Brain microvascular endothelial cell (primary cell): ENCODE results near the gene AFTPH.

Source experiments
- DNase-seq: peaks from one replicate; pipeline ENCODE4 v3.0.0-alpha.2; 2020
- H3K27ac ChIP-seq: fragments of 250-450 bp; sonication (Bioruptor Pico); 2 replicates; pipeline ENCODE4 v1.5.1; 2020; ENCODE audit warnings: mild to moderate bottlenecking, moderate library complexity
- H3K27me3 ChIP-seq: fragments of 250-450 bp; sonication (Bioruptor Pico); replicated peaks from 2 replicates; pipeline ENCODE4 v1.5.1; 2020; ENCODE audit warnings: mild to moderate bottlenecking
- H3K36me3 ChIP-seq: fragments of 250-450 bp; sonication (Bioruptor Pico); replicated peaks from 2 replicates; pipeline ENCODE4 v1.5.1; 2020; ENCODE audit warnings: mild to moderate bottlenecking
- H3K4me3 ChIP-seq: 2 replicates; pipeline ENCODE4 v1.5.1; 2011; ENCODE audit warnings: low read depth, mild to moderate bottlenecking, control low read depth, low read length, moderate library complexity
- CTCF ChIP-seq: IDR thresholded peaks from 2 replicates; pipeline ENCODE4 v1.5.1; 2011; ENCODE audit warnings: low read depth, mild to moderate bottlenecking, moderate library complexity, low read length, control low read depth, inconsistent platforms; ENCODE audit errors: missing control alignments
- in situ Hi-C: cut with HindIII; loops from 2 replicates; pipeline ENCODE4 v1.10.0; 2017; ENCODE audit warnings: low sequenced_read_pairs, low pct_ligation_motif_present

The AFTPH gene

GRCh38 chr2:64586054-64586453 lies 61.9 kb downstream of the AFTPH start:
- no peak overlapping the region for H3K27ac ChIP-seq
- no peak for TF ChIP-seq CTCF
- no peak overlapping the region for H3K4me3 ChIP-seq
- in situ Hi-C loops, result no loop called here
- no peaks in the 10 kb centered on the region for H3K27me3 ChIP-seq
- DNase-seq, result no peak
- peaks cover under 1% of the 10 kb centered on the region for H3K36me3 ChIP-seq

GRCh38 chr2:64586883-64587481 lies 62.9 kb downstream of the AFTPH start:
- H3K27ac ChIP-seq, result no peak overlapping the region
- H3K4me3 ChIP-seq, result no peak overlapping the region
- in situ Hi-C loops, result no loop called here
- no peaks in the 10 kb centered on the region for H3K36me3 ChIP-seq
- DNase-seq, result peak; percentile 29
- peak; percentile 57 for TF ChIP-seq CTCF
- H3K27me3 ChIP-seq, result no peaks in the 10 kb centered on the region

GRCh38 chr2:64587561-64587960 lies 63.4 kb downstream of the AFTPH start:
- H3K36me3 ChIP-seq, result peaks cover 3% of the 10 kb centered on the region
- in situ Hi-C loops, result no loop called here
- no peak for TF ChIP-seq CTCF
- H3K4me3 ChIP-seq, result no peak overlapping the region
- H3K27ac ChIP-seq, result no peak overlapping the region
- no peak for DNase-seq
- H3K27me3 ChIP-seq, result no peaks in the 10 kb centered on the region

- peaks cover 3% of the 10 kb centered on the region for H3K36me3 ChIP-seq
- H3K4me3 ChIP-seq, result no peak overlapping the region
- no peak for TF ChIP-seq CTCF
- DNase-seq, result no peak
- H3K27me3 ChIP-seq, result no peaks in the 10 kb centered on the region
- in situ Hi-C loops, result no loop called here
- H3K27ac ChIP-seq, result no peak overlapping the region
Observed at GRCh38 chr2:64591188-64591587, 67.1 kb downstream of the AFTPH start.

- Histone ChIP-seq H3K4me3 (no peak overlapping the region), H3K36me3 (peaks cover 3% of the 10 kb centered on the region), H3K27me3 (no peaks in the 10 kb centered on the region), H3K27ac (no peak overlapping the region)
- in situ Hi-C loops, result no loop called here
- DNase-seq, result no peak
- no peak for TF ChIP-seq CTCF
Observed at GRCh38 chr2:64593035-64593655, 69.0 kb downstream of the AFTPH start.
